T47D (cell line): Measurements from ENCODE around the gene PSME1.

Experiments used
- DNase-seq, 2 experiments: peaks; one replicate each; pipeline versions ENCODE4 v3.0.0 to v3.0.0-alpha.2; 2011 to 2012; ENCODE audit warnings: low read depth in 1 of 2, low spot score in 1 of 2
- JUND ChIP-seq: IDR thresholded peaks from 2 replicates; pipeline ENCODE4 v1.6.1; 2012; ENCODE audit warnings: low read depth
- in situ Hi-C: cut with HindIII; loops from 2 replicates; pipeline ENCODE4 v1.10.0; 2016; ENCODE audit warnings: low sequenced_read_pairs, low pct_unique_long_range_greater_than_20kb

PSME1 gene

GRCh38 chr14:24147761-24148428, 11.9 kb downstream of the PSME1 start:
- no peak for TF ChIP-seq JUND
- in situ Hi-C loops: no loop called here
- DNase-seq: no peak

- DNase-seq: no peak
- in situ Hi-C loops: no loop called here
- no peak for TF ChIP-seq JUND
Observed at GRCh38 chr14:24149302-24149969, 13.4 kb downstream of the PSME1 start.

- in situ Hi-C loops: no loop called here
- no peak for TF ChIP-seq JUND
Observed at GRCh38 chr14:24150061-24150460, 14.1 kb downstream of the PSME1 start.

GRCh38 chr14:24150567-24150966, 14.6 kb downstream of the PSME1 start:
- no peak for TF ChIP-seq JUND
- in situ Hi-C loops: no loop called here
- DNase-seq: no peak

More at GRCh38 chr14:24150061-24150460, 14.1 kb downstream of the PSME1 start:
- DNase-seq: no peak

GRCh38 chr14:24150993-24151392, 15.0 kb downstream of the PSME1 start:
- DNase-seq: no peak
- in situ Hi-C loops: no loop called here
- TF ChIP-seq JUND: no peak

- no peak for TF ChIP-seq JUND
- DNase-seq: no peak
- in situ Hi-C loops: no loop called here
Observed at GRCh38 chr14:24151404-24152080, 15.5 kb downstream of the PSME1 start.

- in situ Hi-C loops: no loop called here
- DNase-seq: no peak
- TF ChIP-seq JUND: no peak
Observed at GRCh38 chr14:24155100-24155499, 19.1 kb downstream of the PSME1 start.

GRCh38 chr14:24156840-24157239, 20.8 kb downstream of the PSME1 start:
- in situ Hi-C loops: no loop called here
- no peak for DNase-seq
- no peak for TF ChIP-seq JUND

GRCh38 chr14:24157331-24157730, 21.3 kb downstream of the PSME1 start:
- in situ Hi-C loops: no loop called here
- DNase-seq: no peak
- TF ChIP-seq JUND: no peak

- DNase-seq: no peak
- in situ Hi-C loops: no loop called here
- TF ChIP-seq JUND: no peak
Observed at GRCh38 chr14:24159777-24160498, 23.9 kb downstream of the PSME1 start.

GRCh38 chr14:24160499-24160849, 24.5 kb downstream of the PSME1 start:
- in situ Hi-C loops: no loop called here
- no peak for TF ChIP-seq JUND
- DNase-seq: no peak

GRCh38 chr14:24160850-24161804, 25.1 kb downstream of the PSME1 start, which contains the start of gene IRF9:
Gene IRF9 (plus strand): TSS chr14:24161265. CDS start chr14:24162145, 880 bp downstream.
- peak; percentile 84 to 90 for DNase-seq
- in situ Hi-C loops: no loop called here
- TF ChIP-seq JUND: no peak
